22Rv1 (cell line): ENCODE data around the gene HSP90AB1.

ENCODE experiments used
- ZFX ChIP-seq: fragments of 450-650 bp; IDR thresholded peaks from 2 replicates; pipeline ENCODE4 v1.6.1; 2017; ENCODE audit warnings: antibody characterized with exemption, borderline replicate concordance
- TF ChIP-seq, protein P1 (sequence below): fragments of 450-650 bp; IDR thresholded peaks from 2 replicates; pipeline ENCODE4 v1.5.1; 2017; ENCODE audit warnings: mild to moderate bottlenecking

DNA sequence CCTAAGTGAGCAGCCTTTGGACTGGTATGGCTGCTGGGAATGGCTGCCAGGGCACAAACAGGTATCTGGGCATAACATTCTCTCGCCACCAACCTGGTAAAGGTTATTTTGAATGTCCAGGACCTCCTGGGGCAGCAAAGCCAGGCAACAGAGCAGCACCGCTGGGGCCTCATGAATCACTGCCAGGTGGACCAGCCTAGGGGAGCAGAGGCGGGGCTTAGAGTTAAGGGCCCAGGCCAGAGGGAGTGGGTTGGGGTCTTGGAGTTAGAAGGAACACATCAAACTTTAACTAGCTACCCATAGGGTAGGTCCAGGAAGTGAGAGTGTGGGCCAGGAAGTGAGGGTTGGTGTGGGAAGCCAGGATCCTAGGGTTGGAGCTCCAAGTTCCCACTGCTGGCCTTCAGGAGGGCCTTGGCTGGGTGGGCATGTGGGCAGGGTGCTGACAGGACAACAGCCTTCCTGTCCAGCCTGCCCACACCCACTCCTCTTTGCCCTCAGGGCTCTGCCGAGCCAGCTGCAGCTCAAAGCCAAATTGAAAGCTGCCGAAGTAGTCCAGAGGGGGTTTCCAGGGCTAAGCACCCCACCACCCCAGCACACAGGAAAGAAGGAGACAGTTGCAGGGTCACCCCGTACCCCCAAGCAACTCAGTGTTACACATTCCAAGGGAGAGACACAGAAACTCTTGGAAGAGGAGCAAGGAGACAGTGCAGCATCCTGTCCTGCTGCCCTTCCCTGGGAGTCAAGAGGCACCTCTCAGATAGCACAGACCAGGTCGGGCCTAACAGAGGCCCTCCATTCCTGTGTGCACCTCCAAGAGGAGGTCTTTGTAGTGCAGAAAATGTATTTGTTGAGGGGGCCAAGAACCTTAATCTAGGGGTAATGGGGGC, 15.8 kb downstream of the HSP90AB1 start:
- TF ChIP-seq, protein P1, sequence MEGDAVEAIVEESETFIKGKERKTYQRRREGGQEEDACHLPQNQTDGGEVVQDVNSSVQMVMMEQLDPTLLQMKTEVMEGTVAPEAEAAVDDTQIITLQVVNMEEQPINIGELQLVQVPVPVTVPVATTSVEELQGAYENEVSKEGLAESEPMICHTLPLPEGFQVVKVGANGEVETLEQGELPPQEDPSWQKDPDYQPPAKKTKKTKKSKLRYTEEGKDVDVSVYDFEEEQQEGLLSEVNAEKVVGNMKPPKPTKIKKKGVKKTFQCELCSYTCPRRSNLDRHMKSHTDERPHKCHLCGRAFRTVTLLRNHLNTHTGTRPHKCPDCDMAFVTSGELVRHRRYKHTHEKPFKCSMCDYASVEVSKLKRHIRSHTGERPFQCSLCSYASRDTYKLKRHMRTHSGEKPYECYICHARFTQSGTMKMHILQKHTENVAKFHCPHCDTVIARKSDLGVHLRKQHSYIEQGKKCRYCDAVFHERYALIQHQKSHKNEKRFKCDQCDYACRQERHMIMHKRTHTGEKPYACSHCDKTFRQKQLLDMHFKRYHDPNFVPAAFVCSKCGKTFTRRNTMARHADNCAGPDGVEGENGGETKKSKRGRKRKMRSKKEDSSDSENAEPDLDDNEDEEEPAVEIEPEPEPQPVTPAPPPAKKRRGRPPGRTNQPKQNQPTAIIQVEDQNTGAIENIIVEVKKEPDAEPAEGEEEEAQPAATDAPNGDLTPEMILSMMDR, result no peak
- TF ChIP-seq ZFX, result no peak
